Fibroblast of pulmonary artery (primary cell): ENCODE data around the gene THRA.
A peak's percentile ranks its signal among the peaks of the same experiment; 100 is the strongest.

Experiments
- DNase-seq: peaks from one replicate; pipeline ENCODE4 v3.0.0-alpha.2; 2010; ENCODE audit warnings: low read depth
- H3K4me3 ChIP-seq: replicated peaks from 2 replicates; pipeline ENCODE4 v1.5.1; 2011; ENCODE audit warnings: low read depth, mild to moderate bottlenecking, control low read depth, low read length, moderate library complexity
- CTCF ChIP-seq: IDR thresholded peaks from 2 replicates; pipeline ENCODE4 v1.5.1; 2011; ENCODE audit warnings: mild to moderate bottlenecking, control low read depth, low read length, inconsistent platforms; ENCODE audit errors: missing control alignments

Gene THRA

GRCh38 chr17:40018211-40019121 lies 44.3 kb upstream of the THRA start:
- DNase-seq: peak; percentile 62
- H3K4me3 ChIP-seq: no peak overlapping the region
- TF ChIP-seq CTCF: no peak

GRCh38 chr17:40019140-40019991 lies 43.4 kb upstream of the THRA start:
- H3K4me3 ChIP-seq: no peak overlapping the region
- no peak for TF ChIP-seq CTCF
- peak; percentile 87 for DNase-seq

- no peak for TF ChIP-seq CTCF
- no peak overlapping the region for H3K4me3 ChIP-seq
Measured at GRCh38 chr17:40020146-40020545, 42.6 kb upstream of the THRA start.

GRCh38 chr17:40021451-40021971 lies 41.3 kb upstream of the THRA start:
- no peak overlapping the region for H3K4me3 ChIP-seq
- peak; percentile 57 for DNase-seq
- no peak for TF ChIP-seq CTCF

More at GRCh38 chr17:40020146-40020545, 42.6 kb upstream of the THRA start:
- DNase-seq: no peak

- H3K4me3 ChIP-seq: no peak overlapping the region
- TF ChIP-seq CTCF: no peak
Measured at GRCh38 chr17:40022497-40022896, 40.3 kb upstream of the THRA start.

GRCh38 chr17:40022961-40023541 lies 39.7 kb upstream of the THRA start:
- no peak for DNase-seq
- no peak overlapping the region for H3K4me3 ChIP-seq

More at GRCh38 chr17:40022497-40022896, 40.3 kb upstream of the THRA start:
- DNase-seq: no peak

More at GRCh38 chr17:40022961-40023541, 39.7 kb upstream of the THRA start:
- no peak for TF ChIP-seq CTCF
